ENCODE data around the gene VWC2. TPM values are rescaled to one million over a fixed set of nuclear protein-coding genes. Genes with fewer than 3 reads are reported as not detected.

Gene VWC2
- total and polyA plus RNA-seq, 12 donors = under 0.01 to 0.04 (median under 0.01) TPM; not detected in 7

DNA sequence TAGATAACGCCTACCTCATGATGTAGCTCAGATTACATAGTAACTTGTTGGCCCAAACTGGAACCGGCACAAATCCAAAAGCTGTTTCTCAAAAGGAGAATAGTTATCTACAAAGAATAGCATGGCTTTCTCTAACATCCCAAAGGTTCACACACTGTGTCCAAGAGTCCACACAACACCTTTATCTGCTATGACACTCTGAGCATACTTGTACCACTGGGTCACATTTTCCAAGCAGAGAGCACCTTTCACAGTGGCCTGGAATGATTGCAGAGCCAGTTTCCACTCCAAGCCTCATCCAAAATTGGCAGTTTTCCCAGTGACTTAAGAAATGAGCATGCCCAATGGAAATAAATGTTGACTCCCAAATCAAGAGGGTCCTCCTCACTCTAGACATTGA, 155.3 kb downstream of the VWC2 start:
- 87 to 93% (median 91%) methylated on average over 2 of the region's 2 CpGs for WGBS, 4 donors
- H3K4me1 ChIP-seq (replicated peaks in 1 of 2) = no peaks in the 10 kb centered on the region
- intact Hi-C loops (cut with DNase I) = no loop called here
- no peaks in the 10 kb centered on the region for H3K9me3 ChIP-seq (replicated peaks in 1 of 3)
- H3K4me3 ChIP-seq = no peak overlapping the region
- no peak for TF ChIP-seq POLR2A (IDR thresholded peaks at IDR 0.05)
- TF ChIP-seq, protein P1, sequence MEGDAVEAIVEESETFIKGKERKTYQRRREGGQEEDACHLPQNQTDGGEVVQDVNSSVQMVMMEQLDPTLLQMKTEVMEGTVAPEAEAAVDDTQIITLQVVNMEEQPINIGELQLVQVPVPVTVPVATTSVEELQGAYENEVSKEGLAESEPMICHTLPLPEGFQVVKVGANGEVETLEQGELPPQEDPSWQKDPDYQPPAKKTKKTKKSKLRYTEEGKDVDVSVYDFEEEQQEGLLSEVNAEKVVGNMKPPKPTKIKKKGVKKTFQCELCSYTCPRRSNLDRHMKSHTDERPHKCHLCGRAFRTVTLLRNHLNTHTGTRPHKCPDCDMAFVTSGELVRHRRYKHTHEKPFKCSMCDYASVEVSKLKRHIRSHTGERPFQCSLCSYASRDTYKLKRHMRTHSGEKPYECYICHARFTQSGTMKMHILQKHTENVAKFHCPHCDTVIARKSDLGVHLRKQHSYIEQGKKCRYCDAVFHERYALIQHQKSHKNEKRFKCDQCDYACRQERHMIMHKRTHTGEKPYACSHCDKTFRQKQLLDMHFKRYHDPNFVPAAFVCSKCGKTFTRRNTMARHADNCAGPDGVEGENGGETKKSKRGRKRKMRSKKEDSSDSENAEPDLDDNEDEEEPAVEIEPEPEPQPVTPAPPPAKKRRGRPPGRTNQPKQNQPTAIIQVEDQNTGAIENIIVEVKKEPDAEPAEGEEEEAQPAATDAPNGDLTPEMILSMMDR (IDR thresholded peaks at IDR 0.05) = no peak
- no peak overlapping the region for H3K27ac ChIP-seq
- H3K36me3 ChIP-seq (replicated peaks in 1 of 2) = no peaks in the 10 kb centered on the region
- no peaks in the 10 kb centered on the region for H3K27me3 ChIP-seq
- DNase-seq = no peak

DNA sequence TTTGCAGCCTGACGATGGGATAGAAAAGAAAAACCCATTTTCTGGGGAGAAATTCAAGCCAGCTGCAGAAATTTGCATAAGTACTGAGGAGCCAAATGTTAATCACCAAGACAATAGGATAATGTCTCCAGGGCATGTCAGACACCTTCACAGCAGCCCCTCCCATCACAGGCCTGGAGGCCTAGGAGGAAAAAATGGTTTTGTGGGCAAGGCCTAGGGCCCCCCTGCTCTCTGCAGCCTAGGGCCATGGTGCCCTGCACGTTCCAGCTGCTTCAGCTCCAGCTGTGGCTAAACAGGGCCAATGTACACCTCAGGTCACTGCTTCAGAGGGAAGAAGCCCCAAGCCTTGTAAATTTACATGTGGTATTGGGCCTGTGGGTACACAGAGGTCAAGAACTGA, 158.2 kb downstream of the VWC2 start:
- no peak overlapping the region for H3K4me3 ChIP-seq
- no peak for DNase-seq
- WGBS, 4 donors = 81 to 92% (median 83%) methylated on average over 1 to 2 of the region's 2 CpGs
- no peaks in the 10 kb centered on the region for H3K27me3 ChIP-seq
- H3K36me3 ChIP-seq (replicated peaks in 1 of 2) = no peaks in the 10 kb centered on the region
- H3K4me1 ChIP-seq (replicated peaks in 1 of 2) = no peaks in the 10 kb centered on the region
- intact Hi-C loops (cut with DNase I) = no loop called here
- no peak overlapping the region for H3K27ac ChIP-seq
- no peaks in the 10 kb centered on the region for H3K9me3 ChIP-seq (replicated peaks in 1 of 3)
- TF ChIP-seq, protein P1 (IDR thresholded peaks at IDR 0.05) = no peak
- TF ChIP-seq POLR2A (IDR thresholded peaks at IDR 0.05) = no peak

DNA sequence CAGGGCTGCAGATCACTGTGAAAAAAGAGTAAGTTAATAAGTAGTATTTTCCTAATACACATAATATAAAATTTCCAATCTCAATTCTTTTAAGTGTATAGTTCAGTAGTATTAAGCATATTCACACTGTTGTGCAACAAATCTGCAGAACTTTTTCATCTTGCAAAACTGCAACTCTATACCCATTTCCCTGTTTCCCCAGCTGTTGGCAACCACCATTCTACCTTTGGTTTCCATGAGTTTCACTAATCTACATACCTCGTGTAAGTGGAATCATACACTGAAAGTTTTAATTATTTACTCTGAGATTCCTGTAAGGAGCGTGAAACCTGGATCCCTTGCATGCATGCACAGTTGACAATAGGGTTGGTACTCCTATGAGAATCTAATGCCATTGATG, 164.2 kb downstream of the VWC2 start:
- Histone ChIP-seq H3K9me3 (replicated peaks in 1 of 3) (no peaks in the 10 kb centered on the region), H3K27me3 (no peaks in the 10 kb centered on the region), H3K27ac (no peak overlapping the region), H3K4me3 (no peak overlapping the region), H3K4me1 (replicated peaks in 1 of 2) (no peaks in the 10 kb centered on the region), H3K36me3 (replicated peaks in 1 of 2) (no peaks in the 10 kb centered on the region)
- WGBS, 4 donors = 75 to 85% (median 77%) methylated on average over 2 of the region's 2 CpGs
- no peak for DNase-seq
- intact Hi-C loops (cut with DNase I) = no loop called here
- no peak for TF ChIP-seq POLR2A (IDR thresholded peaks at IDR 0.05)
- TF ChIP-seq, protein P1 (IDR thresholded peaks at IDR 0.05) = no peak

Data from adrenal gland (tissue), 12 donors.